HG03066 (cell line): Measurements from ENCODE around the gene KLHL29.

ENCODE experiments used
- ATAC-seq: cut with Tn5 transposase; IDR thresholded peaks from one replicate; pipeline ENCODE4 v1.9.1; 2021; ENCODE audit warnings: low read depth; ENCODE audit not compliant: unreplicated experiment

The KLHL29 gene

GRCh38 chr2:23563151-23563550 is 178.2 kb downstream of the KLHL29 start:
- no peak for ATAC-seq

GRCh38 chr2:23563673-23564614 is 179.0 kb downstream of the KLHL29 start:
- no peak for ATAC-seq

GRCh38 chr2:23564615-23564960 is 179.6 kb downstream of the KLHL29 start:
- no peak for ATAC-seq

GRCh38 chr2:23565374-23565773 is 180.4 kb downstream of the KLHL29 start:
- ATAC-seq, result no peak

GRCh38 chr2:23565814-23566213 is 180.8 kb downstream of the KLHL29 start:
- no peak for ATAC-seq

- no peak for ATAC-seq
Observed at GRCh38 chr2:23566241-23567142, 181.5 kb downstream of the KLHL29 start.

- ATAC-seq, result no peak
Observed at GRCh38 chr2:23567161-23567756, 182.3 kb downstream of the KLHL29 start.

GRCh38 chr2:23568211-23568610 is 183.2 kb downstream of the KLHL29 start:
- ATAC-seq, result no peak

GRCh38 chr2:23568626-23569190 is 183.7 kb downstream of the KLHL29 start:
- no peak for ATAC-seq

GRCh38 chr2:23569761-23570365 is 184.9 kb downstream of the KLHL29 start:
- no peak for ATAC-seq

GRCh38 chr2:23571085-23571484 is 186.1 kb downstream of the KLHL29 start:
- no peak for ATAC-seq

GRCh38 chr2:23571527-23572282 is 186.7 kb downstream of the KLHL29 start:
- ATAC-seq, result no peak

- no peak for ATAC-seq
Observed at GRCh38 chr2:23574919-23575654, 190.1 kb downstream of the KLHL29 start.

GRCh38 chr2:23578964-23579671 is 194.1 kb downstream of the KLHL29 start:
- no peak for ATAC-seq

GRCh38 chr2:23579674-23580073 is 194.7 kb downstream of the KLHL29 start:
- no peak for ATAC-seq

- no peak for ATAC-seq
Observed at GRCh38 chr2:23583467-23583866, 198.5 kb downstream of the KLHL29 start.

GRCh38 chr2:23584054-23584745 is 199.2 kb downstream of the KLHL29 start:
- ATAC-seq, result no peak
